OCI-LY1 (cell line): ENCODE results near the gene GTPBP3.

ENCODE experiments used
- H2AFZ ChIP-seq: fragments of 200-600 bp; sonication (generic), shearing (Covaris generic); 2 replicates; pipeline ENCODE4 v1.6.0; 2014; ENCODE audit warnings: antibody characterized with exemption, mild to moderate bottlenecking, low read length
- H3F3A ChIP-seq: fragments of 200-600 bp; sonication (generic), shearing (Covaris generic); 2 replicates; pipeline ENCODE4 v1.6.0; 2014; ENCODE audit warnings: mild to moderate bottlenecking, antibody characterized with exemption, low read length, moderate library complexity; ENCODE audit not compliant: insufficient read depth
- H3K27ac ChIP-seq: fragments of 200-600 bp; sonication (generic); 2 replicates; pipeline ENCODE4 v1.5.1; 2014; ENCODE audit warnings: low read length, mixed run types, mild to moderate bottlenecking, low read depth; ENCODE audit not compliant: poor library complexity, severe bottlenecking
- H3K27me3 ChIP-seq: fragments of 200-600 bp; sonication (generic); 2 replicates; pipeline ENCODE4 v1.6.0; 2014; ENCODE audit warnings: antibody characterized with exemption, mild to moderate bottlenecking, low read length, moderate library complexity; ENCODE audit not compliant: insufficient read depth
- H3K36me3 ChIP-seq: fragments of 200-600 bp; sonication (generic); 2 replicates; pipeline ENCODE4 v1.6.1; 2014; ENCODE audit warnings: mild to moderate bottlenecking, antibody characterized with exemption, low read length, moderate library complexity, mixed read lengths; ENCODE audit not compliant: insufficient read depth
- H3K4me1 ChIP-seq: fragments of 200-600 bp; sonication (generic); 2 replicates; pipeline ENCODE4 v1.5.1; 2014; ENCODE audit warnings: mild to moderate bottlenecking, low read length, moderate library complexity; ENCODE audit not compliant: insufficient read depth, severe bottlenecking
- H3K4me2 ChIP-seq: fragments of 200-600 bp; sonication (generic), shearing (Covaris generic); 2 replicates; pipeline ENCODE4 v1.6.1; 2014; ENCODE audit warnings: low read length
- H3K4me3 ChIP-seq: fragments of 200-600 bp; sonication (generic); 2 replicates; pipeline ENCODE4 v1.5.1; 2014; ENCODE audit warnings: low read length, low read depth, mild to moderate bottlenecking, mixed read lengths; ENCODE audit not compliant: poor library complexity, severe bottlenecking
- H3K79me2 ChIP-seq: fragments of 200-600 bp; shearing (Covaris generic); 2 replicates; pipeline ENCODE4 v1.6.1; 2016; ENCODE audit warnings: mixed run types, low read length, mixed read lengths; ENCODE audit not compliant: insufficient read depth
- H3K9ac ChIP-seq: fragments of 200-600 bp; sonication (generic), shearing (Covaris generic); 2 replicates; pipeline ENCODE4 v1.6.1; 2014; ENCODE audit warnings: mild to moderate bottlenecking, low read length, mixed read lengths
- H3K9me2 ChIP-seq: fragments of 200-600 bp; sonication (generic), shearing (Covaris generic); 2 replicates; pipeline ENCODE4 v1.6.1; 2014; ENCODE audit warnings: low read depth, mild to moderate bottlenecking, low read length, mixed read lengths
- H3K9me3 ChIP-seq: fragments of 200-600 bp; shearing (Covaris generic); 2 replicates; pipeline ENCODE4 v1.6.1; 2014; ENCODE audit warnings: low read length, mixed read lengths
- H4K20me1 ChIP-seq: fragments of 200-600 bp; sonication (generic), shearing (Covaris generic); 2 replicates; pipeline ENCODE4 v1.6.0; 2016; ENCODE audit warnings: mild to moderate bottlenecking, low read length; ENCODE audit not compliant: insufficient read depth
- EZH2 ChIP-seq: fragments of 200-600 bp; sonication (generic), shearing (Covaris generic); IDR thresholded peaks from 2 replicates; pipeline ENCODE4 v1.8.0; 2017; ENCODE audit warnings: borderline replicate concordance, mixed run types, mild to moderate bottlenecking, antibody characterized with exemption, low read length, moderate library complexity, mixed read lengths
- TF ChIP-seq, protein P1 (sequence below): fragments of 200-600 bp; sonication (generic), shearing (Covaris generic); IDR thresholded peaks from 2 replicates; pipeline ENCODE4 v1.5.1; 2017; ENCODE audit warnings: mild to moderate bottlenecking, antibody characterized with exemption, low read length, moderate library complexity, mixed read lengths

Gene GTPBP3

DNA sequence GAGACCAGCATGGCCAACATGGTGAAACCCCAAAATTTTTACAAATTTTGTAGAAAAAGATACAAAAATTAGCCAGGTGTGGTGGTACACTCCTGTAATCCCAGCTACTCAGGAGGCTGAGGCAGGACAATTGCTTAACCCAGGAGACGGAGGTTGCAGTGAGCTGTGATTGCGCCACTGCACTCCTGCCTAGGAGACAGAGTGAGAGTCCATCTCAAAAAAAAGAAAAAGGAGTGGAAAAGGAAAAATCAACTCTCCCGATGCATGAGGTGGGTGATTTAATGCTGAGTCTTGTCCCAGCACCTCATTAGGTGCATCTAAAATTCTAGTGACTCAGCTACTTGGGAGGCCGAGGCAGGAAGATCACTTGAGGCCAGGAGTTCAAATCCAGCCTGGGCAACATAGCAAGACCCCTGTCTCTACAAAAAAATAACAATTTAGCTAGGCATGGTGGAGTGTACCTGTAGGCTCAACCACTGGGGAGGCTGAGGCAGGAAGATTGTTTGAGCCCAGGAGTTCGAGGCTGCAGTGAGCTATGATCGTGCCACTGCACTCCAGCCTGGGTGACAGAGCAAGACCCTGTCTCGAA, 19.8 kb downstream of the GTPBP3 start:
- Histone ChIP-seq H3K4me2 (no peak overlapping the region), H3K27ac (no peak overlapping the region), H4K20me1 (no peaks in the 10 kb centered on the region), H2AFZ (no peak overlapping the region), H3K27me3 (no peaks in the 10 kb centered on the region), H3K9me2 (no peaks in the 10 kb centered on the region), H3K36me3 (no peaks in the 10 kb centered on the region), H3K79me2 (no peaks in the 10 kb centered on the region), H3K4me3 (no peak overlapping the region), H3K4me1 (no peaks in the 10 kb centered on the region), H3K9ac (no peak overlapping the region), H3K9me3 (no peaks in the 10 kb centered on the region), H3F3A (no peaks in the 10 kb centered on the region)
- TF ChIP-seq EZH2 = no peak

DNA sequence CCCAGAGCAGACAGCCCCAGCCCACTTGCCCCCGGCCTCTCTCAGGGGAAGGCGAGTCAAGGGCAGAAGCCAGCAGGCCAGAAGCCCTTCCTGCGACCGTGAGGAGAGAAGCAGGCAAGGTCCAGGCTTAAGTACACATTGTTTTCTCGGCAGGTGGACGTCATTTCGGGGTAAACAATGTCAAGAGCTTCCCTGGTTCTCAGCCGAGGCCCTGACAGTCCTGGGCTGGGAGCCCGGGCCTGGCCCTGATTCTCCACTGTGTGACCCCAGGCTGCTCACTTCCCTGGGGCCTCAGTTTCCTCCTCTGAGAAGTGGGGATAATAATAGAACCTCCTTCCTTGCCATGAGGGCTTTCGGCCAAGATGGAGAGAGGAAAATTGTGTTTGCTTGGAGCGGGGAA, 20.4 kb downstream of the GTPBP3 start:
- Histone ChIP-seq H3K9me2 (no peaks in the 10 kb centered on the region), H3K4me2 (no peak overlapping the region), H3F3A (no peaks in the 10 kb centered on the region), H3K36me3 (no peaks in the 10 kb centered on the region), H3K9me3 (no peaks in the 10 kb centered on the region), H3K9ac (no peak overlapping the region), H3K27me3 (no peaks in the 10 kb centered on the region), H2AFZ (no peak overlapping the region), H3K4me1 (no peaks in the 10 kb centered on the region), H3K27ac (no peak overlapping the region), H3K79me2 (no peaks in the 10 kb centered on the region), H4K20me1 (no peaks in the 10 kb centered on the region), H3K4me3 (no peak overlapping the region)
- no peak for TF ChIP-seq EZH2
- TF ChIP-seq, protein P1, sequence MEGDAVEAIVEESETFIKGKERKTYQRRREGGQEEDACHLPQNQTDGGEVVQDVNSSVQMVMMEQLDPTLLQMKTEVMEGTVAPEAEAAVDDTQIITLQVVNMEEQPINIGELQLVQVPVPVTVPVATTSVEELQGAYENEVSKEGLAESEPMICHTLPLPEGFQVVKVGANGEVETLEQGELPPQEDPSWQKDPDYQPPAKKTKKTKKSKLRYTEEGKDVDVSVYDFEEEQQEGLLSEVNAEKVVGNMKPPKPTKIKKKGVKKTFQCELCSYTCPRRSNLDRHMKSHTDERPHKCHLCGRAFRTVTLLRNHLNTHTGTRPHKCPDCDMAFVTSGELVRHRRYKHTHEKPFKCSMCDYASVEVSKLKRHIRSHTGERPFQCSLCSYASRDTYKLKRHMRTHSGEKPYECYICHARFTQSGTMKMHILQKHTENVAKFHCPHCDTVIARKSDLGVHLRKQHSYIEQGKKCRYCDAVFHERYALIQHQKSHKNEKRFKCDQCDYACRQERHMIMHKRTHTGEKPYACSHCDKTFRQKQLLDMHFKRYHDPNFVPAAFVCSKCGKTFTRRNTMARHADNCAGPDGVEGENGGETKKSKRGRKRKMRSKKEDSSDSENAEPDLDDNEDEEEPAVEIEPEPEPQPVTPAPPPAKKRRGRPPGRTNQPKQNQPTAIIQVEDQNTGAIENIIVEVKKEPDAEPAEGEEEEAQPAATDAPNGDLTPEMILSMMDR = no peak

DNA sequence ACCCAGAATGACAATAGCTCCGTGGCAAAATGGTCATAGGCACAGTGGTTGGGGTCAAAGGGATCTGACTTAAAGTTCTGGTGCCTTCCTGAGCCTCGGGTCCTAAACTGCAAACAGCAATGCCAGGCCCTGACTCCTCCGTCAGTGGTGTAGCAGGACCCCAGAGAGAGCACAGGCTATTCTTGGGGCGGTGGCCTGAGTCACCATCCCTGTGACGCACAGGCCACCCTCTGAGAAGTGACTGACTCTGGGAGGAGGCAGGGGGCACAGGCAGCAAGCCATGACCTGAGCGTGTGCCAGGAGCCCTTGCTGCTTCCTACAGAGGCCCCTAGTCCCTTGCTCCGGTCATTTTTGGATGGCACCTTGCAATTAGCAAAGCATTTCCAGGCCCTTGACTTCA, 21.0 kb downstream of the GTPBP3 start:
- no peaks in the 10 kb centered on the region for H3K9me2 ChIP-seq
- H3F3A ChIP-seq = no peaks in the 10 kb centered on the region
- H3K79me2 ChIP-seq = no peaks in the 10 kb centered on the region
- H3K9ac ChIP-seq = no peak overlapping the region
- no peak overlapping the region for H2AFZ ChIP-seq
- no peaks in the 10 kb centered on the region for H4K20me1 ChIP-seq
- no peaks in the 10 kb centered on the region for H3K4me1 ChIP-seq
- H3K27ac ChIP-seq = no peak overlapping the region
- no peak overlapping the region for H3K4me3 ChIP-seq
- H3K4me2 ChIP-seq = no peak overlapping the region
- H3K36me3 ChIP-seq = no peaks in the 10 kb centered on the region
- TF ChIP-seq, protein P1 = no peak
- TF ChIP-seq EZH2 = no peak
- H3K27me3 ChIP-seq = no peaks in the 10 kb centered on the region
- H3K9me3 ChIP-seq = no peaks in the 10 kb centered on the region
